ENCODE measurements around the gene CC2D1A.

Gene CC2D1A

DNA sequence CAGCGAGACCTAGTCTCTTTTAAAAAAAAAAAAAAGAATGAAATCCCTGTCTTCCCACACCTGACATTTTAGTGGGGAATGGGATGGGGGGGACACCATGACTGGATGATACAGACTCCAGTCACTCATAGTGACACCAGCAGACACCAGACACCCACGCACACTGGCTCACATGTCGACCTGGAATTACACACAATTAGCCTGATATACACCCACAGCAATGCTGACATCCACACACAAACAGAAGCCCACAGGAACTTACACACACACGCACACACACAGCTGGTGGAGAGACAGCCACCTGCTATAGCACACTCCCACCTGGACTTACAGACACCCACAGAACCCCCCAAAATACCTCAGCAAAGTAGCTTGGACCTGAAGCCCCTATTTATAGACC, 37.3 kb upstream of the CC2D1A start:
- ATAC-seq: no peak

DNA sequence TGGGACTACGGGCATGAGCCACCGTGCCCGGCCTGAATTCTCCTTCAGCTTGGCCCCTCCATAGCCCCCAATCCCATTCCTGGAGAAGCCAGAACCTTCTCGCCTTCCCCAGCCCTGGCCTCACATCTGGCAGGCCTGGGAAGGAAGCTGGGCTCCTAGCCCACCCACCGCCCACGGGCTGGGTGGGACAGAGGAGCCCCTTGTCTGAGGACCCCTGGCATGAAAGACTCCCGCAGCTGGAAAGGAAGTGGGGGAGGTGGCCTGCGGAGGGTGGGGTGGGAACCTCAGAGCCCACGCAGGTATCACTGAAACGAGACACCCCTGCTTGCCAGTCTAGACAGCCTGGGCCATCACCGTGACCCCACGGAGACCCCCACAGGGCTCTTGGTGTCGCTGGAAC, 36.7 kb upstream of the CC2D1A start:
- no peak for ATAC-seq
- TF ChIP-seq ZFP3 (CRISPR knock-in tag; IDR thresholded peaks at IDR 0.05) (no peak), ZNF565 (CRISPR knock-in tag; conservative IDR thresholded peaks at IDR 0.05; ENCODE audit: low read depth) (no peak), GLIS3 (CRISPR knock-in tag; IDR thresholded peaks at IDR 0.05) (no peak), ARNTL (CRISPR knock-in tag; IDR thresholded peaks at IDR 0.05; ENCODE audit: borderline replicate concordance, low read depth) (no peak), ZFP30 (CRISPR knock-in tag; IDR thresholded peaks at IDR 0.05) (no peak), ESRRG (CRISPR knock-in tag; IDR thresholded peaks at IDR 0.05) (no peak), SNAI2 (CRISPR knock-in tag; IDR thresholded peaks at IDR 0.05) (no peak)
- TF ChIP-seq, protein P1, sequence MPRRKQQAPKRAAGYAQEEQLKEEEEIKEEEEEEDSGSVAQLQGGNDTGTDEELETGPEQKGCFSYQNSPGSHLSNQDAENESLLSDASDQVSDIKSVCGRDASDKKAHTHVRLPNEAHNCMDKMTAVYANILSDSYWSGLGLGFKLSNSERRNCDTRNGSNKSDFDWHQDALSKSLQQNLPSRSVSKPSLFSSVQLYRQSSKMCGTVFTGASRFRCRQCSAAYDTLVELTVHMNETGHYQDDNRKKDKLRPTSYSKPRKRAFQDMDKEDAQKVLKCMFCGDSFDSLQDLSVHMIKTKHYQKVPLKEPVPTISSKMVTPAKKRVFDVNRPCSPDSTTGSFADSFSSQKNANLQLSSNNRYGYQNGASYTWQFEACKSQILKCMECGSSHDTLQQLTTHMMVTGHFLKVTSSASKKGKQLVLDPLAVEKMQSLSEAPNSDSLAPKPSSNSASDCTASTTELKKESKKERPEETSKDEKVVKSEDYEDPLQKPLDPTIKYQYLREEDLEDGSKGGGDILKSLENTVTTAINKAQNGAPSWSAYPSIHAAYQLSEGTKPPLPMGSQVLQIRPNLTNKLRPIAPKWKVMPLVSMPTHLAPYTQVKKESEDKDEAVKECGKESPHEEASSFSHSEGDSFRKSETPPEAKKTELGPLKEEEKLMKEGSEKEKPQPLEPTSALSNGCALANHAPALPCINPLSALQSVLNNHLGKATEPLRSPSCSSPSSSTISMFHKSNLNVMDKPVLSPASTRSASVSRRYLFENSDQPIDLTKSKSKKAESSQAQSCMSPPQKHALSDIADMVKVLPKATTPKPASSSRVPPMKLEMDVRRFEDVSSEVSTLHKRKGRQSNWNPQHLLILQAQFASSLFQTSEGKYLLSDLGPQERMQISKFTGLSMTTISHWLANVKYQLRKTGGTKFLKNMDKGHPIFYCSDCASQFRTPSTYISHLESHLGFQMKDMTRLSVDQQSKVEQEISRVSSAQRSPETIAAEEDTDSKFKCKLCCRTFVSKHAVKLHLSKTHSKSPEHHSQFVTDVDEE (CRISPR knock-in tag; IDR thresholded peaks at IDR 0.05): no peak
- TF ChIP-seq, protein P2, sequence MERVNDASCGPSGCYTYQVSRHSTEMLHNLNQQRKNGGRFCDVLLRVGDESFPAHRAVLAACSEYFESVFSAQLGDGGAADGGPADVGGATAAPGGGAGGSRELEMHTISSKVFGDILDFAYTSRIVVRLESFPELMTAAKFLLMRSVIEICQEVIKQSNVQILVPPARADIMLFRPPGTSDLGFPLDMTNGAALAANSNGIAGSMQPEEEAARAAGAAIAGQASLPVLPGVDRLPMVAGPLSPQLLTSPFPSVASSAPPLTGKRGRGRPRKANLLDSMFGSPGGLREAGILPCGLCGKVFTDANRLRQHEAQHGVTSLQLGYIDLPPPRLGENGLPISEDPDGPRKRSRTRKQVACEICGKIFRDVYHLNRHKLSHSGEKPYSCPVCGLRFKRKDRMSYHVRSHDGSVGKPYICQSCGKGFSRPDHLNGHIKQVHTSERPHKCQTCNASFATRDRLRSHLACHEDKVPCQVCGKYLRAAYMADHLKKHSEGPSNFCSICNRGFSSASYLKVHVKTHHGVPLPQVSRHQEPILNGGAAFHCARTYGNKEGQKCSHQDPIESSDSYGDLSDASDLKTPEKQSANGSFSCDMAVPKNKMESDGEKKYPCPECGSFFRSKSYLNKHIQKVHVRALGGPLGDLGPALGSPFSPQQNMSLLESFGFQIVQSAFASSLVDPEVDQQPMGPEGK (CRISPR knock-in tag; IDR thresholded peaks at IDR 0.05; ENCODE audit: borderline replicate concordance): no peak

More for the DNA sequence above, 37.3 kb upstream of the CC2D1A start:
- TF ChIP-seq, protein P1 (CRISPR knock-in tag; IDR thresholded peaks at IDR 0.05): no peak
- TF ChIP-seq CSRNP3 (CRISPR knock-in tag; IDR thresholded peaks at IDR 0.05) (no peak), ZFP30 (CRISPR knock-in tag; IDR thresholded peaks at IDR 0.05) (no peak), ZFP3 (CRISPR knock-in tag; IDR thresholded peaks at IDR 0.05) (no peak), TOX (CRISPR knock-in tag; IDR thresholded peaks at IDR 0.05; ENCODE audit: borderline replicate concordance) (no peak), POU6F1 (CRISPR knock-in tag; IDR thresholded peaks at IDR 0.05; ENCODE audit: borderline replicate concordance, low read depth) (no peak), ZNF8 (CRISPR knock-in tag; IDR thresholded peaks at IDR 0.05) (no peak), CSDC2 (CRISPR knock-in tag; IDR thresholded peaks at IDR 0.05) (no peak), TCF4 (CRISPR knock-in tag; IDR thresholded peaks at IDR 0.05; ENCODE audit: borderline replicate concordance) (no peak), ZNF565 (CRISPR knock-in tag; conservative IDR thresholded peaks at IDR 0.05; ENCODE audit: low read depth) (no peak), PPARA (CRISPR knock-in tag; IDR thresholded peaks at IDR 0.05; ENCODE audit: borderline replicate concordance) (no peak), SNAI2 (CRISPR knock-in tag; IDR thresholded peaks at IDR 0.05) (no peak)

GRCh38 chr19:13870873-13871272, 35.1 kb upstream of the CC2D1A start:
- no peak for TF ChIP-seq ZC3H10 (CRISPR knock-in tag; IDR thresholded peaks at IDR 0.05)
- TF ChIP-seq ZFP3 (CRISPR knock-in tag; IDR thresholded peaks at IDR 0.05): no peak
- no peak for TF ChIP-seq OSR1 (CRISPR knock-in tag; IDR thresholded peaks at IDR 0.05)
- no peak for ATAC-seq
